ENCODE measurements around the gene MCTP1. TPM values are rescaled to one million over a fixed set of nuclear protein-coding genes. Genes with fewer than 3 reads are reported as not detected.

MCTP1 gene
- total RNA-seq, 1 experiment from 2014 or later: 25.8 TPM

GRCh38 chr5:95304711-95305110 is 19.8 kb upstream of the MCTP1 start:
- CTCF ChIA-PET: no interaction called here
- no peak overlapping the region for H3K27ac ChIP-seq (ENCODE audit: low read depth, low read length, poor library complexity, severe bottlenecking)
- no TSS peak for BruUV-seq (replicated peaks)
- POLR2A ChIA-PET (ENCODE audit: low non-redundant PET): no interaction called here
- no peaks in the 10 kb centered on the region for H3K9me3 ChIP-seq (ENCODE audit: low read depth, low read length, poor library complexity, severe bottlenecking)
- no peak for DNase-seq (ENCODE audit: low spot score)
- no peaks in the 10 kb centered on the region for H3K36me3 ChIP-seq (ENCODE audit: insufficient read depth, low read length, poor library complexity, severe bottlenecking)
- intact Hi-C loops (cut with micrococcal nuclease; ENCODE audit: unreplicated experiment): no loop called here
- no peak overlapping the region for H3K4me3 ChIP-seq (ENCODE audit: low read depth, low read length, poor library complexity, severe bottlenecking)
- H3K4me1 ChIP-seq (ENCODE audit: insufficient read depth, low read length, poor library complexity, severe bottlenecking): no peaks in the 10 kb centered on the region
- peaks cover 7% of the 10 kb centered on the region for H3K27me3 ChIP-seq (replicated peaks; ENCODE audit: insufficient read depth, low read depth, low read length, poor library complexity)
- TF ChIP-seq EZH2 (IDR thresholded peaks at IDR 0.05; ENCODE audit: borderline replicate concordance, low read depth, low read length, poor library complexity, severe bottlenecking): no peak
- TF ChIP-seq CTCF (conservative IDR thresholded peaks at IDR 0.05; ENCODE audit: low read depth, low read length): no peak

- Histone ChIP-seq H3K27ac (ENCODE audit: low read depth, low read length, poor library complexity, severe bottlenecking) (no peak overlapping the region), H3K27me3 (replicated peaks; ENCODE audit: insufficient read depth, low read depth, low read length, poor library complexity) (peaks cover 10% of the 10 kb centered on the region), H3K36me3 (ENCODE audit: insufficient read depth, low read length, poor library complexity, severe bottlenecking) (no peaks in the 10 kb centered on the region), H3K4me1 (ENCODE audit: insufficient read depth, low read length, poor library complexity, severe bottlenecking) (no peaks in the 10 kb centered on the region), H3K4me3 (ENCODE audit: low read depth, low read length, poor library complexity, severe bottlenecking) (no peak overlapping the region), H3K9me3 (ENCODE audit: low read depth, low read length, poor library complexity, severe bottlenecking) (no peaks in the 10 kb centered on the region)
- ChIA-PET POLR2A (ENCODE audit: low non-redundant PET) (no interaction called here), CTCF (no interaction called here)
- intact Hi-C loops (cut with micrococcal nuclease; ENCODE audit: unreplicated experiment): no loop called here
- no TSS peak for BruUV-seq (replicated peaks)
- no peak for TF ChIP-seq EZH2 (IDR thresholded peaks at IDR 0.05; ENCODE audit: borderline replicate concordance, low read depth, low read length, poor library complexity, severe bottlenecking)
- TF ChIP-seq CTCF (conservative IDR thresholded peaks at IDR 0.05; ENCODE audit: low read depth, low read length): no peak
- no peak for DNase-seq (ENCODE audit: low spot score)
Observed at GRCh38 chr5:95298651-95299050, 13.8 kb upstream of the MCTP1 start.

GRCh38 chr5:95296291-95296690 is 11.4 kb upstream of the MCTP1 start:
- intact Hi-C loops (cut with micrococcal nuclease; ENCODE audit: unreplicated experiment): no loop called here
- no peaks in the 10 kb centered on the region for H3K4me1 ChIP-seq (ENCODE audit: insufficient read depth, low read length, poor library complexity, severe bottlenecking)
- H3K36me3 ChIP-seq (ENCODE audit: insufficient read depth, low read length, poor library complexity, severe bottlenecking): no peaks in the 10 kb centered on the region
- peaks cover 10% of the 10 kb centered on the region for H3K27me3 ChIP-seq (replicated peaks; ENCODE audit: insufficient read depth, low read depth, low read length, poor library complexity)
- POLR2A ChIA-PET (ENCODE audit: low non-redundant PET): no interaction called here
- H3K4me3 ChIP-seq (ENCODE audit: low read depth, low read length, poor library complexity, severe bottlenecking): no peak overlapping the region
- CTCF ChIA-PET: no interaction called here
- no peak for DNase-seq (ENCODE audit: low spot score)
- TF ChIP-seq EZH2 (IDR thresholded peaks at IDR 0.05; ENCODE audit: borderline replicate concordance, low read depth, low read length, poor library complexity, severe bottlenecking) (no peak), CTCF (conservative IDR thresholded peaks at IDR 0.05; ENCODE audit: low read depth, low read length) (no peak)
- H3K9me3 ChIP-seq (ENCODE audit: low read depth, low read length, poor library complexity, severe bottlenecking): no peaks in the 10 kb centered on the region
- H3K27ac ChIP-seq (ENCODE audit: low read depth, low read length, poor library complexity, severe bottlenecking): no peak overlapping the region
- BruUV-seq (replicated peaks): no TSS peak
